ENCODE measurements around the gene MAFG. TPM values are rescaled to one million over a fixed set of nuclear protein-coding genes. Genes with fewer than 3 reads are reported as not detected.

The MAFG gene
- total RNA-seq, 2 donors from 2014 or later: 8.3 to 14.5 TPM

DNA sequence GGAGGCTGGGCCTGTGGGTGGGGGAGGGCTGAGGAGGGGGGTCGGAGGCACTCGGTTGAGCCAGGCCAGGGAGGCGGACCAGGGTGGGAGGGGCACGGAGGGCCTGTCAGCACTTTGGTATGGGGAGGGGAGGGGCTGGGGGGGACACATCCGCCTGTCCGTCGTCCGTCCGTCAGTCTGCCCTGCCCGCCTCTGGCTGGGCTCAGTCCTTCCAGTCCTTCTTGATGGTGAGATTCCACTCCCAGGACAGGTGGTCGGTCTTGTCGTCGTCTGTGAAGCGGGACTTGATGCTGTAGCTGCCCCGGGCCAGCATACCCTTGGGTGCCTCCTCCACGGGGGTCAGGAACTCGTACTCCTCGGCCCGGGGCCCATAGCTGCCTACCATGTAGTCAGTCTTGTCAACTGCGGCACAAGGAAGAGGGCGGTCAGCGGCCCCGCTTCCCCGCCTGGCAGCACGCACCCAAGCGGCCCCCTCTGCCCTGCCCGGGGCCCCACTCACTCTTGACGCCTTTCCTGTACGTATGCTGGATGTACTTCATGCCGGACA, 58.8 kb downstream of the MAFG start:
- TF ChIP-seq POLR2A (IDR thresholded peaks at IDR 0.05): no peak
- TF ChIP-seq, protein P1, sequence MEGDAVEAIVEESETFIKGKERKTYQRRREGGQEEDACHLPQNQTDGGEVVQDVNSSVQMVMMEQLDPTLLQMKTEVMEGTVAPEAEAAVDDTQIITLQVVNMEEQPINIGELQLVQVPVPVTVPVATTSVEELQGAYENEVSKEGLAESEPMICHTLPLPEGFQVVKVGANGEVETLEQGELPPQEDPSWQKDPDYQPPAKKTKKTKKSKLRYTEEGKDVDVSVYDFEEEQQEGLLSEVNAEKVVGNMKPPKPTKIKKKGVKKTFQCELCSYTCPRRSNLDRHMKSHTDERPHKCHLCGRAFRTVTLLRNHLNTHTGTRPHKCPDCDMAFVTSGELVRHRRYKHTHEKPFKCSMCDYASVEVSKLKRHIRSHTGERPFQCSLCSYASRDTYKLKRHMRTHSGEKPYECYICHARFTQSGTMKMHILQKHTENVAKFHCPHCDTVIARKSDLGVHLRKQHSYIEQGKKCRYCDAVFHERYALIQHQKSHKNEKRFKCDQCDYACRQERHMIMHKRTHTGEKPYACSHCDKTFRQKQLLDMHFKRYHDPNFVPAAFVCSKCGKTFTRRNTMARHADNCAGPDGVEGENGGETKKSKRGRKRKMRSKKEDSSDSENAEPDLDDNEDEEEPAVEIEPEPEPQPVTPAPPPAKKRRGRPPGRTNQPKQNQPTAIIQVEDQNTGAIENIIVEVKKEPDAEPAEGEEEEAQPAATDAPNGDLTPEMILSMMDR (IDR thresholded peaks at IDR 0.05): no peak
- intact Hi-C loops (cut with DNase I): no loop called here
- WGBS, 2 donors: 68 to 89% methylated on average over 14 to 30 of the region's 30 CpGs
- Histone ChIP-seq H3K4me3 (no peak overlapping the region), H3K4me1 (peaks cover 77% of the 10 kb centered on the region), H3K27me3 (no peaks in the 10 kb centered on the region), H3K9me3 (no peaks in the 10 kb centered on the region), H3K36me3 (replicated peaks in 1 of 2; ENCODE audit: insufficient read depth in 1 of 2, low read depth in 2 of 2) (no peaks in the 10 kb centered on the region), H3K27ac (peak overlapping the region; percentile 95 to 99 (median 98))
- ATAC-seq (no peak), DNase-seq (peak; percentile 51 to 69 (median 61))

Other genes starting within 250 kb of the MAFG start
- 10 to 100 TPM; 22.8 to 47.1 TPM for gene ARL16, start 243.9 kb downstream of the MAFG start, total RNA-seq
- gene HGS, start 243.7 kb downstream of the MAFG start, total RNA-seq: 10 to 100 TPM; 60.7 to 66.9 TPM
- 10 to 100 TPM; 17.1 to 45.8 TPM for gene MRPL12, start 224.4 kb downstream of the MAFG start, total RNA-seq
- 10 to 100 TPM; 15.8 to 18.9 TPM for gene SLC25A10, start 215.5 kb downstream of the MAFG start, total RNA-seq
- 1 to 10 TPM in 1 of 2 donors, under 1 TPM in 1; 0.52 to 5.3 TPM for gene GCGR, start 123.6 kb downstream of the MAFG start, total RNA-seq
- 10 to 100 TPM; 46.1 to 65.6 TPM for gene MCRIP1, start 94.4 kb downstream of the MAFG start, total RNA-seq
- not detected for gene PPP1R27, start 92.7 kb downstream of the MAFG start, total RNA-seq
- gene P4HB, start 67.2 kb downstream of the MAFG start, total RNA-seq: 1,000 to 10,000 TPM; 1,462 to 4,394 TPM
- 100 to 1,000 TPM; 109 to 141 TPM for gene ARHGDIA, start 56.4 kb downstream of the MAFG start, total RNA-seq
- gene ALYREF, start 36.1 kb downstream of the MAFG start, total RNA-seq: 10 to 100 TPM; 17.1 to 72.2 TPM
- gene ANAPC11, start 36.0 kb downstream of the MAFG start, total RNA-seq: 100 to 1,000 TPM in 1 of 2 donors, 10 to 100 TPM in 1; 58.1 to 111 TPM
- gene NPB, start 25.5 kb downstream of the MAFG start, total RNA-seq: 1 to 10 TPM in 1 of 2 donors, under 1 TPM in 1; 0.66 to 1.8 TPM
- 10 to 100 TPM; 13.0 to 25.1 TPM for gene PCYT2, start 16.3 kb downstream of the MAFG start, total RNA-seq
- gene SIRT7, start 9.6 kb downstream of the MAFG start, total RNA-seq: 10 to 100 TPM; 23.9 to 48.5 TPM
- gene PYCR1, start 9.6 kb upstream of the MAFG start, total RNA-seq: 10 to 100 TPM; 38.2 to 54.2 TPM
- not detected for gene MYADML2, start 19.5 kb upstream of the MAFG start, total RNA-seq
- under 1 TPM in 1 of 2 donors, not detected in 1; 0.33 TPM for gene NOTUM, start 33.5 kb upstream of the MAFG start, total RNA-seq
- gene ASPSCR1, start 49.9 kb upstream of the MAFG start, total RNA-seq: 10 to 100 TPM; 17.9 to 57.4 TPM
- gene CENPX, start 95.1 kb upstream of the MAFG start, total RNA-seq: 10 to 100 TPM; 16.5 to 24.4 TPM
- gene LRRC45, start 95.6 kb upstream of the MAFG start, total RNA-seq: 10 to 100 TPM in 1 of 2 donors, 1 to 10 TPM in 1; 8.0 to 36.3 TPM
- 1 to 10 TPM in 1 of 2 donors, not detected in 1; 3.1 TPM for gene RAC3, start 103.9 kb upstream of the MAFG start, total RNA-seq
- 100 to 1,000 TPM in 1 of 2 donors, 10 to 100 TPM in 1; 82.2 to 205 TPM for gene DCXR, start 110.0 kb upstream of the MAFG start, total RNA-seq
- gene RFNG, start 124.1 kb upstream of the MAFG start, total RNA-seq: 10 to 100 TPM; 37.9 to 43.1 TPM
- 10 to 100 TPM; 63.0 to 86.4 TPM for gene GPS1, start 124.2 kb upstream of the MAFG start, total RNA-seq
- 100 to 1,000 TPM in 1 of 2 donors, 10 to 100 TPM in 1; 76.0 to 128 TPM for gene DUS1L, start 138.1 kb upstream of the MAFG start, total RNA-seq
- 100 to 1,000 TPM in 1 of 2 donors, 10 to 100 TPM in 1; 16.3 to 388 TPM for gene FASN, start 170.5 kb upstream of the MAFG start, total RNA-seq

Data from body of pancreas (tissue), 4 donors.